Muscle layer of colon (tissue), 2 donors: ENCODE results near the gene CARD16.
"Not testable (repeated sequence)": the region's sequence is repeated elsewhere in the genome, so short reads cannot be mapped to it uniquely, and the experiment has no call there.

ENCODE experiments used
- H3K27ac ChIP-seq: one replicate; pipeline ENCODE4 v1.7.0; 2013; ENCODE audit warnings: low read depth, mild to moderate bottlenecking, low read length, moderate library complexity
- H3K27me3 ChIP-seq, 2 donors: one replicate each; pipeline ENCODE4 v1.7.0; 2013; ENCODE audit warnings: low read length in 2 of 2, mild to moderate bottlenecking in 2 of 2; ENCODE audit not compliant: insufficient read depth in 2 of 2, control insufficient read depth in 1 of 2
- H3K36me3 ChIP-seq: one replicate; pipeline ENCODE4 v1.7.0; 2013; ENCODE audit warnings: mild to moderate bottlenecking, low read length; ENCODE audit not compliant: insufficient read depth
- H3K4me1 ChIP-seq: one replicate; pipeline ENCODE4 v1.7.0; 2013; ENCODE audit warnings: mild to moderate bottlenecking, low read length; ENCODE audit not compliant: insufficient read depth
- H3K4me3 ChIP-seq, 2 donors: one replicate each; pipeline ENCODE4 v1.7.0; 2013; ENCODE audit warnings: low read length in 2 of 2, low read depth in 1 of 2, mild to moderate bottlenecking in 1 of 2, moderate library complexity in 1 of 2
- H3K9ac ChIP-seq: one replicate; pipeline ENCODE4 v1.7.0; 2013; ENCODE audit warnings: low read length
- H3K9me3 ChIP-seq: one replicate; pipeline ENCODE4 v1.7.0; 2013; ENCODE audit warnings: mild to moderate bottlenecking, low read length
- donor health status: abdominal sarcoma.
- donor health status: Adenocarcinoma of cecum.

Gene CARD16

GRCh38 chr11:105044557-105045524 lies at the start of gene CARD16:
CARD16 (minus strand) TSS chr11:105045335; CDS start chr11:105045297, 38 bp downstream.
- Histone ChIP-seq H3K4me1 (peaks cover 11% of the 10 kb centered on the region), H3K4me3 (peak within 1 kb of the TSS in 1 of 2 donors; percentile 33)
- not testable (repeated sequence) for H3K27me3 ChIP-seq, H3K27ac ChIP-seq, H3K9ac ChIP-seq, H3K36me3 ChIP-seq, H3K9me3 ChIP-seq

GRCh38 chr11:105092256-105093239 lies 47.4 kb upstream of the CARD16 start:
- Histone ChIP-seq H3K9ac (no peak overlapping the region), H3K36me3 (no peaks in the 10 kb centered on the region), H3K4me3 (no peak overlapping the region), H3K27ac (no peak overlapping the region), H3K4me1 (no peaks in the 10 kb centered on the region), H3K9me3 (no peaks in the 10 kb centered on the region), H3K27me3 (no peaks in the 10 kb centered on the region)

- no peaks in the 10 kb centered on the region for H3K4me1 ChIP-seq
- H3K27me3 ChIP-seq: no peaks in the 10 kb centered on the region
- no peak overlapping the region for H3K4me3 ChIP-seq
- H3K36me3 ChIP-seq: no peaks in the 10 kb centered on the region
- H3K27ac ChIP-seq: no peak overlapping the region
- H3K9ac ChIP-seq: no peak overlapping the region
- H3K9me3 ChIP-seq: no peaks in the 10 kb centered on the region
These were observed 36.4 kb upstream of the CARD16 start for GRCh38 chr11:105081412-105082150.

- not testable (repeated sequence) for H3K9me3 ChIP-seq, H3K27me3 ChIP-seq, H3K36me3 ChIP-seq, H3K4me1 ChIP-seq, H3K4me3 ChIP-seq, H3K9ac ChIP-seq, H3K27ac ChIP-seq
These were observed 35.2 kb upstream of the CARD16 start for GRCh38 chr11:105080171-105080906.

GRCh38 chr11:105078283-105078682 lies 33.1 kb upstream of the CARD16 start:
- H3K27me3 ChIP-seq: no peaks in the 10 kb centered on the region
- no peak overlapping the region for H3K9ac ChIP-seq

GRCh38 chr11:105077141-105077790 lies 32.1 kb upstream of the CARD16 start:
- not testable (repeated sequence) for H3K4me3 ChIP-seq, H3K9ac ChIP-seq, H3K27me3 ChIP-seq, H3K27ac ChIP-seq, H3K9me3 ChIP-seq, H3K4me1 ChIP-seq, H3K36me3 ChIP-seq

More at GRCh38 chr11:105078283-105078682, 33.1 kb upstream of the CARD16 start:
- Histone ChIP-seq H3K9me3 (no peaks in the 10 kb centered on the region), H3K27ac (no peak overlapping the region), H3K4me1 (no peaks in the 10 kb centered on the region), H3K36me3 (no peaks in the 10 kb centered on the region), H3K4me3 (no peak overlapping the region)

- no peak overlapping the region for H3K27ac ChIP-seq
- no peak overlapping the region for H3K9ac ChIP-seq
- no peaks in the 10 kb centered on the region for H3K27me3 ChIP-seq
- no peaks in the 10 kb centered on the region for H3K36me3 ChIP-seq
- no peaks in the 10 kb centered on the region for H3K9me3 ChIP-seq
- no peaks in the 10 kb centered on the region for H3K4me1 ChIP-seq
- no peak overlapping the region for H3K4me3 ChIP-seq
These were observed 29.0 kb upstream of the CARD16 start for GRCh38 chr11:105074166-105074530.

GRCh38 chr11:105073456-105074165 lies 28.5 kb upstream of the CARD16 start:
- no peaks in the 10 kb centered on the region for H3K4me1 ChIP-seq
- no peaks in the 10 kb centered on the region for H3K27me3 ChIP-seq
- H3K4me3 ChIP-seq: no peak overlapping the region
- no peaks in the 10 kb centered on the region for H3K9me3 ChIP-seq
- no peaks in the 10 kb centered on the region for H3K36me3 ChIP-seq
- H3K9ac ChIP-seq: no peak overlapping the region
- H3K27ac ChIP-seq: no peak overlapping the region

- H3K9ac ChIP-seq, H3K4me3 ChIP-seq, H3K9me3 ChIP-seq, H3K27me3 ChIP-seq, H3K4me1 ChIP-seq, H3K27ac ChIP-seq, H3K36me3 ChIP-seq: not testable (repeated sequence)
These were observed 26.9 kb upstream of the CARD16 start for GRCh38 chr11:105072080-105072479.
